PC-9 (cell line): ENCODE data around the gene ARL4A. TPM values are rescaled to one million over a fixed set of nuclear protein-coding genes. Genes with fewer than 3 reads are reported as not detected.

Source experiments
- BruUV-seq: library from RNA; stranded (reverse); fragments of 400-500 nt; replicated peaks from 2 replicates; lab custom pipeline; 2021; lab: Mats Ljungman, UMichigan
- CTCF ChIA-PET: fragments of 300-600 bp; sonication (Branson Sonifier 250); formaldehyde crosslinking; loops from one replicate; lab custom pipeline; 2022; ENCODE audit warnings: antibody characterized with exemption; lab: Charles Lee
- POLR2A ChIA-PET: fragments of 300-600 bp; sonication (Branson Sonifier 250); formaldehyde crosslinking; loops from one replicate; lab custom pipeline; 2022; ENCODE audit warnings: antibody characterized with exemption; ENCODE audit not compliant: unreplicated experiment; lab: Charles Lee
- DNase-seq, 2 experiments: peaks; one replicate each; pipeline versions ENCODE4 v3.0.0 to v3.0.0-alpha.2; 2015 to 2022; ENCODE audit warnings: mixed read lengths in 1 of 2
- H2AFZ ChIP-seq: fragments of 200-600 bp; sonication (generic); 2 replicates; pipeline ENCODE4 v1.8.1; 2017; ENCODE audit warnings: antibody characterized with exemption
- H3F3A ChIP-seq: fragments of 200-600 bp; sonication (generic); 2 replicates; pipeline ENCODE4 v1.8.1; 2017; ENCODE audit warnings: antibody characterized with exemption, mild to moderate bottlenecking, low read depth; ENCODE audit not compliant: insufficient read depth
- H3K27ac ChIP-seq: fragments of 200-600 bp; sonication (generic); 2 replicates; pipeline ENCODE4 v1.6.1; 2016; ENCODE audit warnings: mixed run types
- H3K27me3 ChIP-seq: fragments of 200-600 bp; sonication (generic); 2 replicates; pipeline ENCODE4 v1.6.1; 2016; ENCODE audit warnings: low read depth, mixed run types; ENCODE audit not compliant: insufficient read depth
- H3K36me3 ChIP-seq: fragments of 200-600 bp; sonication (generic); 2 replicates; pipeline ENCODE4 v1.6.1; 2016; ENCODE audit warnings: low read depth, mixed run types
- H3K4me1 ChIP-seq: fragments of 200-600 bp; sonication (generic); replicated peaks from 2 replicates; pipeline ENCODE4 v1.6.1; 2016; ENCODE audit warnings: mixed run types; ENCODE audit not compliant: insufficient read depth
- H3K4me2 ChIP-seq: fragments of 200-600 bp; sonication (generic); 2 replicates; pipeline ENCODE4 v1.6.1; 2017; ENCODE audit warnings: mixed run types
- H3K4me3 ChIP-seq: fragments of 200-600 bp; sonication (generic); 2 replicates; pipeline ENCODE4 v1.6.1; 2016; ENCODE audit warnings: mixed run types
- H3K79me2 ChIP-seq: fragments of 200-600 bp; sonication (generic); 2 replicates; pipeline ENCODE4 v1.6.1; 2017; ENCODE audit warnings: low read depth, mixed run types
- H3K9me2 ChIP-seq: fragments of 200-600 bp; sonication (generic); 2 replicates; pipeline ENCODE4 v1.8.1; 2017; ENCODE audit warnings: mild to moderate bottlenecking; ENCODE audit not compliant: insufficient read depth
- H3K9me3 ChIP-seq: fragments of 200-600 bp; sonication (generic); 2 replicates; pipeline ENCODE4 v1.8.1; 2016; ENCODE audit warnings: low read depth; ENCODE audit not compliant: insufficient read depth
- H4K20me1 ChIP-seq: fragments of 200-600 bp; sonication (generic); 2 replicates; pipeline ENCODE4 v1.8.1; 2017; ENCODE audit not compliant: insufficient read depth
- CTCF ChIP-seq: fragments of 200-600 bp; sonication (generic); conservative IDR thresholded peaks from 2 replicates; pipeline ENCODE4 v1.6.1; 2017; ENCODE audit warnings: mixed run types, antibody characterized with exemption, mild to moderate bottlenecking, moderate library complexity
- EZH2 ChIP-seq: fragments of 200-600 bp; sonication (generic); IDR thresholded peaks from 2 replicates; pipeline ENCODE4 v1.8.0; 2017; ENCODE audit warnings: antibody characterized with exemption, low read depth
- intact Hi-C: fragments of 100-400 bp; cut with micrococcal nuclease; formaldehyde crosslinking; loops from one replicate; pipeline ENCODE4 v1.10.0; 2022; ENCODE audit not compliant: unreplicated experiment
- total RNA-seq: library from RNA; stranded (reverse); gene quantifications from 2 replicates; pipeline ENCODE4 v1.2.3, GENCODE V29; 2021

The ARL4A gene
- total RNA-seq, 1 experiment from 2014 or later = 17.9 TPM

- no peak overlapping the region for H3K4me3 ChIP-seq
- POLR2A ChIA-PET = no interaction called here
- DNase-seq = no peak
- no peak overlapping the region for H3K27ac ChIP-seq
- no peaks in the 10 kb centered on the region for H4K20me1 ChIP-seq
- H3K4me1 ChIP-seq = peaks cover 7% of the 10 kb centered on the region
- no peaks in the 10 kb centered on the region for H3F3A ChIP-seq
- no TSS peak for BruUV-seq
- CTCF ChIA-PET = no interaction called here
- H3K9me2 ChIP-seq = no peaks in the 10 kb centered on the region
- intact Hi-C loops = no loop called here
- TF ChIP-seq EZH2 = no peak
- no peak for TF ChIP-seq CTCF
- H3K9me3 ChIP-seq = peaks cover 7% of the 10 kb centered on the region; the same call in 1 of the 2 replicates
- H2AFZ ChIP-seq = no peak overlapping the region
- H3K27me3 ChIP-seq = no peaks in the 10 kb centered on the region
- H3K79me2 ChIP-seq = no peaks in the 10 kb centered on the region
- H3K36me3 ChIP-seq = no peaks in the 10 kb centered on the region
- no peak overlapping the region for H3K4me2 ChIP-seq
Observed at GRCh38 chr7:12699299-12699698, 11.9 kb downstream of the ARL4A start.

GRCh38 chr7:12701433-12701832 lies 14.0 kb downstream of the ARL4A start:
- CTCF ChIA-PET = no interaction called here

GRCh38 chr7:12703881-12704280 lies 16.4 kb downstream of the ARL4A start:
- peaks cover 13% of the 10 kb centered on the region for H3K4me1 ChIP-seq
- CTCF ChIA-PET = interaction anchor here (0.7 kb wide), 1 partner anchor 36 kb away, joined by 19 read pairs; no protein-coding TSS in a partner anchor
- POLR2A ChIA-PET = no interaction called here

More at GRCh38 chr7:12701433-12701832, 14.0 kb downstream of the ARL4A start:
- H3K4me3 ChIP-seq = no peak overlapping the region
- no peak for TF ChIP-seq CTCF
- TF ChIP-seq EZH2 = no peak
- H3K4me1 ChIP-seq = peaks cover under 1% of the 10 kb centered on the region
- H3K79me2 ChIP-seq = no peaks in the 10 kb centered on the region
- BruUV-seq = no TSS peak
- no peak for DNase-seq
- no peaks in the 10 kb centered on the region for H4K20me1 ChIP-seq
- no peaks in the 10 kb centered on the region for H3K36me3 ChIP-seq
- no peaks in the 10 kb centered on the region for H3K9me2 ChIP-seq
- H3K4me2 ChIP-seq = no peak overlapping the region
- no peak overlapping the region for H3K27ac ChIP-seq
- no peak overlapping the region for H2AFZ ChIP-seq
- H3K27me3 ChIP-seq = no peaks in the 10 kb centered on the region
- POLR2A ChIA-PET = no interaction called here
- intact Hi-C loops = no loop called here
- H3F3A ChIP-seq = no peaks in the 10 kb centered on the region
- peaks cover 7% of the 10 kb centered on the region; the same call in 1 of the 2 replicates for H3K9me3 ChIP-seq

More at GRCh38 chr7:12703881-12704280, 16.4 kb downstream of the ARL4A start:
- no peak overlapping the region for H3K27ac ChIP-seq
- no peaks in the 10 kb centered on the region for H3K9me2 ChIP-seq
- DNase-seq = no peak
- TF ChIP-seq EZH2 = no peak
- no peak for TF ChIP-seq CTCF
- BruUV-seq = no TSS peak
- no peak overlapping the region for H3K4me3 ChIP-seq
- no peak overlapping the region for H2AFZ ChIP-seq
- H3K36me3 ChIP-seq = no peaks in the 10 kb centered on the region
- H3K4me2 ChIP-seq = no peak overlapping the region
- H3K79me2 ChIP-seq = no peaks in the 10 kb centered on the region
- H4K20me1 ChIP-seq = no peaks in the 10 kb centered on the region
- H3K27me3 ChIP-seq = no peaks in the 10 kb centered on the region
- no peaks in the 10 kb centered on the region for H3F3A ChIP-seq
- intact Hi-C loops = no loop called here
- peaks cover 7% of the 10 kb centered on the region; the same call in 1 of the 2 replicates for H3K9me3 ChIP-seq
